CD4-positive, alpha-beta T cell treated with Interleukin-15 for 4 hours (primary cell): ENCODE measurements around the gene TMEM61.

Source experiments
- DNase-seq: peaks from one replicate; pipeline ENCODE4 v3.0.0-alpha.2; 2020; ENCODE audit warnings: low spot score

The TMEM61 gene

DNA sequence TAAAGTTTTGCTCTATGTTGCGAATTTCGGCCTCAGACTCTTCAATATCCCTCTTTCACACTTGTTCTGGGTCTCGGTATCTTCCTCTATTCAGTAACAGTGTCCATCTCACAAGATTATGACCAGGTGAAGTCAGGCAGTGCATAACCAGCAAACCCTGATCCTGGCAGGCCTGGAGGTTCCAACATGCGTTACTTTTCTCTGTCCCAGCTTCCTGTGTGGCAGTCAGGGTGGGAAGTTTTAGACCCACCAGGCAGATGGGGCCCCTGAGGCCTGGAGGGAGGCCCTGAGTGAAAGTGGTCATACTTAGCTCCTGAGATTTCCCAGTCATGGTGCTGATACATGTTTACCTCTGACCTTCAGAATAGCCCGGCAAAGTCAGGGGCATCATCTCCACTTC lies 5.1 kb downstream of the TMEM61 start:
- no peak for DNase-seq

DNA sequence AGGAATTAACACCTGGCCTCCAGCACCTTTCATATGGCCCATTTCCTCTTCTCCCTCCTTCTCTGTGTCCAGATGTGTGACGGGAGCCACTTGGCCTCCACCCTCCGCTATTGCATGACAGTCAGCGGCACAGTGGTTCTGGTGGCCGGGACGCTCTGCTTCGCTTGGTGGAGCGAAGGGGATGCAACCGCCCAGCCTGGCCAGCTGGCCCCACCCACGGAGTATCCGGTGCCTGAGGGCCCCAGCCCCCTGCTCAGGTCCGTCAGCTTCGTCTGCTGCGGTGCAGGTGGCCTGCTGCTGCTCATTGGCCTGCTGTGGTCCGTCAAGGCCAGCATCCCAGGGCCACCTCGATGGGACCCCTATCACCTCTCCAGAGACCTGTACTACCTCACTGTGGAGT lies 5.6 kb downstream of the TMEM61 start:
- no peak for DNase-seq

DNA sequence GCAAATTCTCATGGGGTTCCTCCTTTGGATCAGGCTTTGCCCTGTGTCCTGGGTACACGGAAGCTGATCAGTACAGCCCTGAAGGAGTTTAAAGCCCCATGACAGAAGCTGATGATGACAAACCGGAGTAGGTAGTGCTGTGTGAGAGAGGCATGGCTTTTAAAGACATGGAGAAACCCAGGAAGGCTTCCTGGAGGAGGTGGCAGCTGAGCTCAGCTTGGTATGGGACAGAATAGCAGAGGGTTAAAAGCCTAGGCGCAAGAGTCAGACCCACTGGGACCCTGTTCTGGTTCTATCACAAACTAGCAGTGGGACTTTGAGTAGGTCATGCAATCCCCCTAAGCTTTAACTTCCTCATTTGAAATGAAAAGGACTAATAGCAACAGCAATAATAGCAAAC lies 6.1 kb downstream of the TMEM61 start:
- DNase-seq, result no peak

DNA sequence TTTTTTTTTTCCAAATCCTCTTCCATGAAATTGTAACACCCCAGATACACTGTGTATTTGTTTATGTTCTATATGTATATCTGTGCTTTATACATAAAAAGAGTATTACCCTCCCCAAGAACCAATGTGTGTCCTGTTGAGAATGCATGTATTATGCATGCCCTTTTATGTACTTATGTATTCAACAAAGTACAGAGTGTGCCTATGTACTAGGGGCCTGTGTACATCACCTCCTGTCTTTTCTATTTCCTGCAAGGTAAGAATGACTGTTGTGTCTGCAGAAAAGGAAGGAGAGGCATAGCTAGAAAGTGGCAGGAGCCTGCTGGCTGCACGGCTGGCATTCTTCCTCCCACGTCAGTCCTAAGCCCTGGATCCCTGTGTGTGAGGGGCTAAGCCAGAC lies 7.0 kb downstream of the TMEM61 start:
- DNase-seq, result no peak

DNA sequence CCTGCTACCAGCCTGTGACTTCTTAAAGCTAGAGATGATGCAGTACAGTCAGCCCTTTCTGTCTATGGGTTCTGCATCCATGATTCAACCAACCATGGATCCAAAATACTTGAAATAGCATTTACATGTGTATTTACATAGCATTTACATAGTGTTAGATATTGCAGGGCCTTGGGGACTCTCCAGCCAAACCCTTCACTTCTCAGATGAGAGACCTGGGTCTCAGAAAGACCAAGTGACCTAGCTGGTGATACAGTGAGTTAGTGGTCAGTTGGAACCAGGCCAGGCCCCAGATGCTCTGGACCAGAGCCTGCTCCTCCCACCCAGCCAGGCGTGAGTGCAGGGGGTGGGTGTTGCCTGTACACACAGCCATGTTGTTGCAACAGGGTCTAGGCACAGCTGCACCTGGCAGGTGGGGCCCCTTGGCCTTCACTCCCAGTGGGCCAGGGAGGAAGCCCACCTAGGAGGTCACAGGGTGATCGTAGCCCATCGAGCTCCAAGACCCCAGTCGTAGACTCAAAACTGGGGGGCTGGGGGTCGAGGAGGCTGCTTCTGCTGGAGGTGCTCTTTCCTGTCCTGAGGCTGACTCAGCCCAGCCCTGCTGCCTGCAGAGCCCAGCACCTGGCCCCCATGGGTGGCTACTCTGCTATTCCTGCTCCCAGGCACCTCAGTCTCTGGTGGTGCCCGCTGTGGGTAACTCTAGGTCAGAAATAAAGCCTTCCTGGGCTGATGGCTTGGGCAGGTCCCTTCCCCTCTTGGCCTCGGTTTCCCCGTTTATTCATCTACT lies 7.7 kb downstream of the TMEM61 start:
- no peak for DNase-seq

DNA sequence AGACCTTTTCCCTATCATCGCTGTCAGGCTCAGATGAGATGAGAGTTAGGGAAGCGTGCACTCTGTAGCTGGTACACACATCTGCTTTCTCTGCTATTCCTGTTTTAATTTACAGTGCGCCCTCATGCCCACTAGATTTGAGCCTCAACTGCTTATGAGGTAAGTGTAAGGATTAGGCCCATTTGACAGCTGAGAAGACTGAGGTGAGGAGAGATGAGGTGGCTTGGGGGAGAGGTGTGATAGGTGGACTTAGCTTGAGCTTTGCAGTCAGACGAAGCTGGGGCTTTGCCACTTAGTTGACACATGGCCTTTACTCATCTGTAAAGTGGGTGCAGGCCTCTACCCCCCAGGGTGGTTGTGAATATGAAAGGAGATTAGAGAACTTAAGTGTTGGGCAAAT lies 8.5 kb downstream of the TMEM61 start:
- DNase-seq, result no peak

DNA sequence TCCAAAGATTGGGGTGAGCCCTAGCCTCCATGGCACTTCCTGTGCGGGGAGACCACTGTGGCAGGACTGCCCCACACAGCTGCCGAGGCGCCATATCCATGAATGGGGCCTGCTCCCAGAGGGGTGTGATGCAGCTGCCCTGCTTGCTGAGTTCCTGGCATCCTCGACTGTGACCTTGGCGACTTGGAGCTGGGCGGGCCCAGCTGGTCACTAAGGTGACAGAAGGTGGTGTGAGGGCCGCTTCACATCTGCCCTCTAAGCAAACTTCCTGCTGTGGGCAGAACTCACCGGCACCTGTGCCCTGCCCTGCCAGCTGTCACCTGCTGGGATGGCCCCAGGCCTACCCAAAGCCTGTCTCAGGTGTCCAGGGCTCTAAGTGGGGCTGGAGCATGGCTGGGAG lies 9.0 kb downstream of the TMEM61 start:
- no peak for DNase-seq

DNA sequence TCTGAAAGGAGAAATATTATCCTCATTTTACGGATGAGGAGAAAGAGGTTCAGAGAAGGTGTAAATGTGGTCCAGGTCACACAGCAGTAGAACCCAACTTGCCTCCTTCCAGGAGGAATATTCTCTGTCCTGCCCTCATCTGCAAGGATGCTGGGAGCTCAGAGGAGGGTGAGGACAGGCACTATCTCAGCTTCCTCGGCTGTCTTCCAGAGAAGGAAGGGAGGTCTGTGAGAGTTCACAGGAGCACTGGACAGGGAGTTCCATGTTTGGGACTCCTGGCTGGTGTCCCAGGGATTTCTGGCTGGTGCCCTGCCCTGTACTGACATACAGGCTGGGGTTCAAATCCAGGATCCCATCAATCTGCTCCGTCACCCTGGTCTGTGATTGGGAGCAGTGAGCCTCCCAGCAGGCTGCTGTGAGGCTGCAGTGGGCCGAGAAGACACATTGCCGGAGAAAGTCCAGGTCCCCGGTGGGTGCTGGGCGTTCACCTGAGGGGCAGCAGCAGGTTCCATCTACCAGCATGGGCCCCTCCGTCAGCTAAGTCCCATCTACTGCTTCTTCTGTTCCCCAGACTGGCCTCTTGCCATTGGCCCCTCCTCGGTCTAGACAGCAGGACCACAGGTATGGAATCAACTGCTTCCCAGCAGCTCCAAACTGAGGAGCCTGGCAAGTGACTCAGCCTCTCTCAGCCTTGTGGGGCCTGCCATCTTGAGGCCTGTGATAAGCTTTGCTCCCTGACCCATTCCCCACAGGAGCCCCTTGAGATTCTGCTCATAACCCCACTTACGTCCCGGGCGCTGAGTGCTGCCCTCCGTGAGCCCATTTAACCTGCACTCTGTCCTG lies 9.8 kb downstream of the TMEM61 start:
- no peak for DNase-seq

DNA sequence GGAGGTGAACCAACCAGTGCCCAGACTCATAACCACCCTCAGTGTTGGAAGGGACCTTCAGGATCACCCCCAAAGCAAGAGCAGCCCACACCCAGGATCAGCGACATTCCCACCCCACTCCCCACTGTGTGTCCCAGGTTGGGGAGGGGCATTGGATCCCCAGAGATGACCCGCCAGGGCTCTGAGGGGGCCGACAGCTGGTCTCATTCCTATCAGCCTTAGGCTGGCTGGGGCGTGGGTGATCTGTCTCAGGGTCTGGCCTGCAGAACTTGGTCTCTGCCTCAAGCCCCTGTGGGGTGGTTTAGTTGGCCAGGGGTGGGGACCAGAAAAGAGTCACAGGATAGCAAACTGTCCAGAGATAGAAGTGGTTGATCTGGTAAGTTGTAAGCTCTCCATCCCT lies 10.5 kb downstream of the TMEM61 start:
- DNase-seq, result no peak

DNA sequence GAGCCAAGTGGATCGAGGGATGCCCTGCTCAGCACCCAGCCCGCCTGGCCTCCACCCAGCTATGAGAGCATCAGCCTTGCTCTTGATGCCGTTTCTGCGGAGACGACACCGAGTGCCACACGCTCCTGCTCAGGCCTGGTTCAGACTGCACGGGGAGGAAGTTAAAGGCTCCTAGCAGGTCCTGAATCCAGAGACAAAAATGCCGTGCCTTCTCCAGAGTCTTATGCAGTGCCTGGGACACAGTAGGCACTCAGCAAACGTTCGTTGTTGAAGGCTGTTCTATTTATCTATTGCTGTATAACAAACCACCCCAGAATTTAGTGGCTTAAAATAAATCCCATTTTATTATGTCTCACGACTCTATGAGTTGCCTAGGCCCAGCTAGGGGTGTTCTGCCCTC lies 11.5 kb downstream of the TMEM61 start:
- DNase-seq, result no peak

DNA sequence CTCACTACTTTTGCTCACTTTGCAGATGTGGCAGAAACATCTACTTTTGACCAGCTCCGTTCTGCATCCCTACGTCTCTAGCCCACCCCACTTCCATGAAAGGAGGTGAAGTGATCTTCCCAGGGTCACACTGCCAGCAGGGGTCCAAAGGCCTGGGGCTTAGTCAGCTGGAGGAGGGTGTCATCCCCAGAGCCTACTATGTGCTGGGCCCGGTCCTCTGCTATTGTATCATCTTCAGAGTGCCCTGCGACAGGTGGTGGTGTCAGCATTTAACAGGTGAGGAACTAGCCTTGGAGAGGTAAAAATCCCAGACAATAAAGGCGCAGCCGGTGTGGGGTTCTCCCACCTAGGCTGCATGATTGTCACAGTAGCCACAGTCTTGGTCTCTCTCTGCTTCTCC lies 12.7 kb downstream of the TMEM61 start:
- no peak for DNase-seq

DNA sequence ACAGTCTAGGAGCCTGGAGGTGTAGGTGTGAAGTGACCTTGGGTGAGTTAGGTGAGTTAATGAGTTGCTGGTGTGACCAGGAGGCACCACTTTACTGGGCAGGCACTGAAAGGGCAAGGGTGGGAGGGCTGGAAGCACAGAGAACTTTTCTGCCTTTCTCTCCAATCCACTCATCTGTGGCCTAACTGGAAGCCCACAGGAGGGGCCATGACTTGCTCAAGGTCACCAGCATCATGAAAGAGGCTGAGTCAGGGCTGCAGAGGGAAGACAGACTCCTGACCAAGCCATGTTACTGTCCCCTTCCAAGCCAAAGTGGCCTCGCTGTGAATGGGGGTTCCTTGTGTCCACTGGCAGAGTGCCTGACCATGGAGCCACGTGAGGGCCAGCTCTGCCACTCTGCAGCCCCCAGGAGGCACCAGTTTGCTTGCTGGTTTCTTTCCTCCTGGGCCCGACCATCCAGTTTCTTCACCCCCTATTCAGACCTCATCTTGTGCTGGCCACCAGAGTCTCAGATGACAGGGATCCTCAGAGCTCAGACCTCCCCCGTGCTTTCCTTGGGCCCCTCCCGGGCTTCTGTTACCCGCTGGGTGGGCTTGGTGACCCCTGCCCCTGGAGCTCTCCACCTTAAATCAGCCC lies 14.0 kb downstream of the TMEM61 start:
- DNase-seq, result no peak

DNA sequence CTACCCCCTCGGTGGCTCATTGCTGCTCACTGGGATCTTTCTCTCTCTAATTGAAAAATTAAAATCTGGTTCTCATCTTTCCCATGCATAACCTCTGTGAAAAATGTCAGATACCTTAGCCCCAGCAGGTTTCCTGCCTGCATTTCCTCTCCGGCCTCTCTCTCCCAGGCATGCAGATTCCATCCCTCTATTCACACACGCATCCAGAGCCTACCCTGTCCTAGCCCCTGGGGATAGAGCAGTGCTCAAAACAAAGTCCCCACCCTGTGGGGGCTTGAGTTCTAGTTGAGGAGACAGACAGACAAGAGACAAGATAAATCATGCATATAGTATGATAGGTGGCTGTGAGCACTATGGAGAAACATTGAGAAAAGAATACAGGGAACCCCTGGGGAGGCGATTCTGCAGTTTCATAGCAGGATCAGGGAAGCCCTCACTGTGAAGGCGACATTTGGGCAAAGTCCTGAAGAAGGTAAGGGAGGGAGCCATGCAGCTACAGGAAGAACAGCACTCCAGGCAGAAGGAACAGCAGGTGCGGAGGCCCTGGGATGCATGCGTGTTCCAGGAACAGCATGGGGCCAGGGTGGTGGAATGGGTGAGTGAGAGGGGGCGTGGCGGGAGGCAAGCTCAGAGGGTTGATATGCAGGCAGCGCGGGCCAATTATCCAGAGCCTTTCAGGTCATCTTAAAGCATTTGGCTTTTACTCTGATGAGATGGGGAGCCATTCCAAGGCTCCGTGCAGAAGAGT lies 14.8 kb downstream of the TMEM61 start:
- no peak for DNase-seq

DNA sequence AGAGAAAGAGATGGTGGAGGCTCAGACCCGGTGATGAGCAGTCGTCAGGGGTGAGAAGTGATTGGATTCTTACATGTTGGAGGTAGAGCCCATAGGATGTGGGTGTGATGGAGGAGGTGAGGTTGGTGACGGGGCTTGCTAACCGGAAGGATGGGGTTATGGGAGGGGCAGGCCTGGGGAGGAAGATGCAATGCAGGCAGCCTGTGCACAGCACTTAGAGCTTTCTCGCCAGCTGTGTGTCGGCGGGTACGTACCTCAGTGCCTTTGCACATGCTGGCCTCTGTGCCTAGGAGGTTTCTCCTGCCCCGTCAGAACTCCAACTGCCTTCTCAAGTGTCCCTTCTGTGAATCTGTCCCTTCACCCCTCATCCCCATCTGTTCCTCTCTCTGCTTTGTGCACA lies 15.4 kb downstream of the TMEM61 start:
- DNase-seq, result peak; percentile 35

DNA sequence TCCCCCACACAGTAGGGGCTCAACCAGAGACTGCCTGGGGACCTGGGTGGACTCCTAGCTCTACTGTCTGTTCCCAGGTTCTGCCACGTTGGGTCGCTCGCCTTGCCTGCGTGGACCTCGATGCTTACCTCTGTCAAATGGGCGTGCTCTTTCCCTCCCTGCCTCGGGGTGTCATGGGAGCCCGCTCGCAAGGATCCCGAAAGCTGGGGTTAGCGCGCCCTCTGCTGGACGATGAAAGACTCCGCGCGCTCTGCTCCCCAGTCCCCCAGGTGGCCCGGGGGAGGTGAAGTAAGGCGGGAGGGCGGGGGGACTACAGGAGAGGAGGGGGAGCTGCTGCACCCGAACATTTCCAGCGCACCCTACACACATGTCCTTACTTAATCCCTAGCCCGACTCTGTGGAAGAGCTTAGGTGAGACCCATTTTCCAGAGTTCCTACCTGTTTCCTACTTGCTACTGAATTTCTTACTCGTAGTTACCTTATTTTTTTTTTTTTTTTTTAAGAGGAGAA lies 16.0 kb downstream of the TMEM61 start:
- DNase-seq, result peak; percentile 79

DNA sequence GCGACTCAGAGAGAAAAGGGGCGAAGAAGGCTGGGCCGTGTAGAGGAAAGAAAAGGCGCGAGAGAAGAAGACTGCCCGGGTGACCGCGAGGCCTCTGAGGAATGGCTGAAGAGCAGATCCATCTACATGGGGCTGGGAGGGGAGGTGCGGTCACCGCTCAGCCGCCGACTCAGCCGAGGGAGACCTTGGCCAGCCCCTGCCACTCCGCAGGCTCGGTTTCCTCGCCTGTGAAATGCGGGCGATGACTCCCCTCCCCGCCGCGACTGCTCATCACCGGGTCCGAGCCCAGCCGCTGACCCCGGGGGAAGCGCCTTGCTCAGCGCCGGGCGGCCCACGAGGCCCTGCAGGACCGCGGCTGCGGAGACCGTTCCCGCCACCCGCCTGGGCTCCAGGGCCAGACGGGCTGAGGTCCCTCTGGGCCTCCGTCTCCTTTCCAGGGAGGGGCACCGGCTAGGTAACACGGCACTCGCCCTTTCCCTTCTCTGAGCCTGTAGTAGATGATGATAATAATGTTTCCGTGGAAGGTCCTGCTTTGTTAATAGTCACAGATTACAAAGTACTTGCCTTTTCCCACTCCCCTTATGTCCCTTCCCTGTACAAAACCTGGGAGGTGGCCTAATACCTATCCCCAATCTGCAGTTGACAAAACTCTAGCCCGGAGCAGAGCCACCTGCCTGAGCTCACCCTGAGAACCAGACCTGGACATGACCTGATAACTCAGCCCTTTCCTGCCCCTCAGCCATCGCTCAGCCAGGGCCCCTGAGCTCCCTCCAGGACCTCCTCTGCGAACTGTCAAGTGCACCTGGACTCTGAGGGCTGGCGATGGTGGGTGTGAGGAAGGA lies 16.7 kb downstream of the TMEM61 start:
- no peak for DNase-seq

DNA sequence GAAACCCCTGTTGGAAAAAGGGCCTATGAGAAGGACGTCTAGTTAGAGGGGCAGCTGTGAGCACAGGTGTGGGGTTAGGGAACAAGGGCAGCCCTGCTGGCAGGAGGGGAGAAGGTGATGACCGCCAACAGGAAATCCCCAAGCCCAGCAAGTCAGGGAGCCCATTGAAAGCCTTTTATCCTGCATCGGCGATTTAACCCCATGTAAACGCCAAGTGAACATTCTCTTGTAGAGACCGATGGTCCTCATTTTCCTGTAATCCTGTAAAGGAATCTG lies 17.2 kb downstream of the TMEM61 start:
- DNase-seq, result no peak

DNA sequence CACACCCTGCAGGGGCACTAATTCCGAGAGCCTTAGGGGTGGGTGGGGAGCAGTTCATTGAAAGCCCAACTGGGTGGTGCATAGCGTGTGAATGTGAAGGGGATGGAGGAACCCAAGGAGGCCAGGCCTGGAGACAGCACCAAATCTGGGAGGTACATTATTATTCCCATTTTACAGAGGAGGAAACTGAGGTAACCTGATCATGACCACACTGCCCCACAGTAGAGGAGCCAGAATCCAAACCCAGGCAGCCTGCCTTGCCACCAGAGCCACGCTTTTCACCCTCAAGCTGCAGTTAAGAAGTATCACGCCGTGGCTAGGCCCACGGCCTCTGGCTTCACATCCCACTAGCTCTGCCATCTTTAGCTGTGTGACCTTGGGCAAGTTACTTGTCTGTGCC lies 17.7 kb downstream of the TMEM61 start:
- DNase-seq, result no peak

DNA sequence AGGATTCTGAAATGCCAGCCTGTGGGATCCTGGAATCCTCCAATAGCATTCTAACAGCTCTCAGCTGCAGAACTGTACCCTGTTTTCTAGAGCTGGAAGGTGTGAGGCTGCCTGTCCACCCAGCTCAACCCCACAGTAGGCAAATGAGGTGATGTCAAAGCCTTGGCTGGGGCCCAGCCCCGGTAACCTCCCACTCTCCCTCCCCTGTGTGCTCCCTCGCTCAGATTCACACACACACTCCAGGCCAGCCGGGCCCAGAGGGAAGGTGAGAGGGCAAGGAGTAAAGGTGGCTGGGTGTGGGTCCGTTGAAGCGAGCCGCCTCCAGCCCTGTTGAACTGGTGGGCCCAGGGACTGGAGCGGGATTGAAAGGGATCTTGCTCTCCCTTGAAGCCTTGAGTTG lies 18.2 kb downstream of the TMEM61 start, which contains the start of gene BSND:
Gene BSND, plus strand, starts transcription at position 257 of the 400 bp plus-strand sequence. CDS start 254 bp downstream, outside the sequence.
- no peak for DNase-seq

DNA sequence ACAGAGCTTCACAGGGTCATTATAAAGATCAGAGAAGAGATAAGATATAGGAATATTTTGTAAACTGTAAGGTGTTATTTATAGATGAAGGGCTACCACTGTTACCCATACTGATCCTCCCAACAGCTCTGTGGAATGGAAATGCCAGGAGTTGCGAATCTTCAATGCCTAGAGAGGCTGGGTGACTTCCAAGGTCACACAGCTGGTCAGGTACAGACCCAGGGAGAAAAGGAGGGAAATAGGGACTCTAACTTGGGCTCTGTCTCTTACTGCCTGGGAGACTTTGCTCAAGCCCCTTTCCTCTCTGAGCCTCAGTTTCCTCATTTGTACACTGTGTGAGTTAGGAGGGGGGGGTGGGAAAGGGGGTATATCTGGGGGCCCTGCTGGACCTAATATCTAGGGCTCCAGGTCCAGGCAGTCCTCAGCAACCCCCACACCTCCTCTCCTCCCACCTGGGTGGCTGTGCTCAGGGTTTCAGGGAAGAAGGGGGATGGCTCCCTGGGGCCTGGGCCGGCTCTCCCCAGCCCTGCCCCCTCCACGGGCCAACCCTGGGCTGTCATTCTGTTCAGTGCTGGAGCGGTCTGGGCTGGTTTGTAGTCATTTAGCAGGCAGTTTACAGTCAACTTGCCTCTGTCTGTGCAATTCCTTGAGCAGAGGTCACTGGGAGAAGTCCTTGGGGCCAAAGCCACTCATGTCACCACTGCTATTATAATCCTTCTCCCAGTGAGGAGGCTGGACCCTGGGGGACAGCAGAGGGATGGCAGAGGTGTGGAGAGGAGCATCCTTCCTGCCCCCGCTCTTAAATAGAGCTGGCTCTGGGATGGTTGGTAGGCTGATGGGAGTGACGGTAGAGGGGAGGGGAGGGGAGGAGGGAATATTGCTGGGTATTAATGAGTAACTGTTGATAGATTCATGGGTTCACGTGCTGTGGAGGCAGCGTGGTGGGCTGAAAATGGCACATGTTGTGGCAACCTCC lies 20.0 kb downstream of the TMEM61 start:
- DNase-seq, result no peak
